Neural cell (in vitro differentiated cells): ENCODE results near the gene CACNA1C. TPM values are rescaled to one million over a fixed set of nuclear protein-coding genes. Genes with fewer than 3 reads are reported as not detected.

Experiments
- H2AFZ ChIP-seq: fragments of 200-600, 300-800 bp; sonication (generic), shearing (Covaris generic); 2 replicates; pipeline ENCODE4 v1.6.0; 2014; ENCODE audit warnings: low read depth, mild to moderate bottlenecking, antibody characterized with exemption, low read length, moderate library complexity
- H3F3A ChIP-seq: fragments of 200-600 bp; shearing (Covaris generic); 2 replicates; pipeline ENCODE4 v1.6.1; 2016; ENCODE audit warnings: mild to moderate bottlenecking, moderate library complexity, mixed read lengths, antibody characterized with exemption, low read length; ENCODE audit not compliant: insufficient read depth, poor library complexity, severe bottlenecking
- H3K27ac ChIP-seq: fragments of 200-600, 300-800 bp; sonication (generic), shearing (Covaris generic); 2 replicates; pipeline ENCODE4 v1.5.1; 2014; ENCODE audit warnings: mild to moderate bottlenecking, low read length, moderate library complexity
- H3K27me3 ChIP-seq: fragments of 300-800, 200-600 bp; sonication (generic), shearing (Covaris generic); 2 replicates; pipeline ENCODE4 v1.6.0; 2014; ENCODE audit warnings: mild to moderate bottlenecking, low read depth, low read length, moderate library complexity; ENCODE audit not compliant: insufficient read depth
- H3K36me3 ChIP-seq: fragments of 300-800, 200-600 bp; sonication (generic), shearing (Covaris generic); 2 replicates; pipeline ENCODE4 v1.5.1; 2014; ENCODE audit warnings: mild to moderate bottlenecking, antibody characterized with exemption, low read length, moderate library complexity; ENCODE audit not compliant: insufficient read depth
- H3K4me2 ChIP-seq: fragments of 300-800, 200-600 bp; sonication (generic), shearing (Covaris generic); 2 replicates; pipeline ENCODE4 v1.6.0; 2014; ENCODE audit warnings: mild to moderate bottlenecking, low read length
- H3K4me3 ChIP-seq: fragments of 300-800, 200-600 bp; sonication (generic), shearing (Covaris generic); 2 replicates; pipeline ENCODE4 v1.5.1; 2014; ENCODE audit warnings: mild to moderate bottlenecking, low read length, moderate library complexity
- H3K79me2 ChIP-seq: fragments of 200-600 bp; shearing (Covaris generic); replicated peaks from 2 replicates; pipeline ENCODE4 v1.6.0; 2014; ENCODE audit warnings: mild to moderate bottlenecking, low read length, moderate library complexity; ENCODE audit not compliant: insufficient read depth
- H3K9ac ChIP-seq: fragments of 300-800, 200-600 bp; sonication (generic), shearing (Covaris generic); 2 replicates; pipeline ENCODE4 v1.6.1; 2016; ENCODE audit warnings: mild to moderate bottlenecking, low read length, mixed read lengths
- H3K9me2 ChIP-seq: fragments of 200-600 bp; shearing (Covaris generic); 2 replicates; pipeline ENCODE4 v1.6.1; 2016; ENCODE audit warnings: mild to moderate bottlenecking, low read length, mixed read lengths; ENCODE audit not compliant: insufficient read depth
- H3K9me3 ChIP-seq: fragments of 200-600, 300-800 bp; sonication (generic), shearing (Covaris generic); 2 replicates; pipeline ENCODE4 v1.6.1; 2016; ENCODE audit warnings: mild to moderate bottlenecking, mixed run types, low read length, moderate library complexity, mixed read lengths
- H4K20me1 ChIP-seq: fragments of 200-600 bp; shearing (Covaris generic); 2 replicates; pipeline ENCODE4 v1.6.1; 2016; ENCODE audit warnings: mild to moderate bottlenecking, mixed run types; ENCODE audit not compliant: insufficient read depth
- CTCF ChIP-seq: fragments of 450-650 bp; IDR thresholded peaks from 2 replicates; pipeline ENCODE4 v1.5.1; 2014; ENCODE audit warnings: antibody characterized with exemption, mild to moderate bottlenecking, moderate library complexity; ENCODE audit not compliant: poor library complexity, severe bottlenecking
- EP300 ChIP-seq: fragments of 450-650 bp; conservative IDR thresholded peaks from 2 replicates; pipeline ENCODE4 v1.6.1; 2014; ENCODE audit warnings: antibody characterized with exemption, mild to moderate bottlenecking, moderate library complexity; ENCODE audit not compliant: poor library complexity, severe bottlenecking
- EZH2 ChIP-seq: fragments of 200-600, 300-800 bp; shearing (Covaris generic), sonication (generic); IDR thresholded peaks from 2 replicates; pipeline ENCODE4 v1.6.1; 2014; ENCODE audit warnings: antibody characterized with exemption, low read length, borderline replicate concordance, mild to moderate bottlenecking; ENCODE audit not compliant: insufficient read depth, poor library complexity, severe bottlenecking
- MXI1 ChIP-seq: fragments of 450-650 bp; conservative IDR thresholded peaks from 2 replicates; pipeline ENCODE4 v1.6.1; 2014; ENCODE audit warnings: antibody characterized with exemption, mild to moderate bottlenecking; ENCODE audit not compliant: poor library complexity, severe bottlenecking
- POLR2AphosphoS5 ChIP-seq: IDR thresholded peaks from 2 replicates; pipeline ENCODE4 v1.6.1; 2012
- RAD21 ChIP-seq: fragments of 450-650 bp; conservative IDR thresholded peaks from 2 replicates; pipeline ENCODE4 v1.6.1; 2014; ENCODE audit warnings: antibody characterized with exemption, mild to moderate bottlenecking, moderate library complexity
- REST ChIP-seq: IDR thresholded peaks from 2 replicates; pipeline ENCODE4 v1.6.1; 2012; ENCODE audit warnings: borderline replicate concordance
- SMC3 ChIP-seq: fragments of 450-650 bp; conservative IDR thresholded peaks from 2 replicates; pipeline ENCODE4 v1.6.1; 2014; ENCODE audit warnings: antibody characterized with exemption, mild to moderate bottlenecking, moderate library complexity; ENCODE audit not compliant: poor library complexity
- TAF1 ChIP-seq: IDR thresholded peaks from 2 replicates; pipeline ENCODE4 v1.6.1; 2012; ENCODE audit warnings: low read depth
- polyA plus RNA-seq: library from polyadenylated mRNA; depleted of rRNA; stranded (reverse); fragments of >200 nt; gene quantifications from 2 replicates; pipeline ENCODE4 v1.2.3, GENCODE V29; 2014

Gene CACNA1C
- polyA plus RNA-seq, 1 donor from 2014 or later, result 9.7 TPM

- TF ChIP-seq TAF1 (no peak), EP300 (no peak), RAD21 (no peak), CTCF (no peak), REST (no peak), POLR2AphosphoS5 (no peak), SMC3 (no peak), MXI1 (no peak), EZH2 (no peak)
- Histone ChIP-seq H3K9ac (no peak overlapping the region), H4K20me1 (no peaks in the 10 kb centered on the region), H3K9me2 (no peaks in the 10 kb centered on the region), H3K4me3 (no peak overlapping the region), H2AFZ (no peak overlapping the region), H3F3A (no peaks in the 10 kb centered on the region), H3K27ac (no peak overlapping the region), H3K9me3 (no peaks in the 10 kb centered on the region), H3K4me2 (no peak overlapping the region), H3K27me3 (no peaks in the 10 kb centered on the region), H3K36me3 (no peaks in the 10 kb centered on the region), H3K79me2 (no peaks in the 10 kb centered on the region)
These were observed 204.1 kb downstream of the CACNA1C start for GRCh38 chr12:2256915-2257314.

- Histone ChIP-seq H3K9me2 (no peaks in the 10 kb centered on the region), H2AFZ (no peak overlapping the region), H3K79me2 (no peaks in the 10 kb centered on the region), H3K4me3 (no peak overlapping the region), H3K9ac (no peak overlapping the region), H3K36me3 (no peaks in the 10 kb centered on the region), H3K4me2 (no peak overlapping the region), H3K9me3 (no peaks in the 10 kb centered on the region), H3F3A (no peaks in the 10 kb centered on the region), H4K20me1 (no peaks in the 10 kb centered on the region), H3K27me3 (no peaks in the 10 kb centered on the region), H3K27ac (no peak overlapping the region)
- TF ChIP-seq EZH2 (no peak), REST (no peak), POLR2AphosphoS5 (no peak), MXI1 (no peak), CTCF (no peak), RAD21 (no peak), TAF1 (no peak), SMC3 (no peak), EP300 (no peak)
These were observed 205.2 kb downstream of the CACNA1C start for GRCh38 chr12:2258025-2258424.
